ENCODE data around the gene ATG4A. TPM values are rescaled to one million over a fixed set of nuclear protein-coding genes. Genes with fewer than 3 reads are reported as not detected.

The ATG4A gene
- total and polyA plus RNA-seq, 2 of the 8 experiments (the other 6 are each of a cell fraction or from before 2014, with no cell fraction given), result 1.2 to 2.0 TPM

DNA sequence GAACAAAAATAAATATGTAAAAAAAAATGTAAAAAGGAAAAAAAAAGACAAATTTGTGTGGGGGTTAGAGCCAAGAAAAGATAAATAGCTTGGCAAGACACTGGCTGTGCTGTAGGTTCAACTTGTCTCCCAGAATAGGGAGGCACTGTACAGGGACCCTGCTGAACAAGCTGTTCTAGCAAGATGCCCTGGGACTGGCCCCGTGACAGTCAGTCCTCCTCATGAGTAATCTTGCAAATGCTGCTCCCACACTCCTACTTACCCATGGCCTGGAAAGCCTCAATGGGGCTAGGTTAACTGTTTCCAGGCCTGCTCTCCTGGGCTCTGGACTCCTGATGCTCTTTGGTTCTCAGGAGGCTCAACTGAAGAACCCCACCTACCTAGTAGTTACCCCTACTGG, 106.8 kb downstream of the ATG4A start:
- Histone ChIP-seq H2BK12ac (ENCODE audit: low read depth, low read length) (no peak overlapping the region), H3K4ac (replicated peaks; ENCODE audit: insufficient read length, low read depth, low read length) (no peak overlapping the region), H4K91ac (replicated peaks; ENCODE audit: insufficient read length, low read length) (no peak overlapping the region), H3K79me2 (ENCODE audit: control insufficient read depth in 1 of 2, insufficient read depth in 2 of 2, low read length in 2 of 2) (no peaks in the 10 kb centered on the region), H3K14ac (ENCODE audit: insufficient read length) (no peak overlapping the region), H2BK120ac (replicated peaks; ENCODE audit: low read depth, low read length) (no peak overlapping the region), H3K18ac (ENCODE audit: extremely low read depth, low read length) (no peak overlapping the region), H3K9me3 (ENCODE audit: insufficient read depth in 2 of 2, low read depth in 1 of 2, low read length in 1 of 2) (no peaks in the 10 kb centered on the region), H2BK5ac (ENCODE audit: low read depth, low read length) (no peak overlapping the region), H2BK20ac (ENCODE audit: low read length) (no peak overlapping the region), H3K27me3 (replicated peaks in 1 of 4; ENCODE audit: control insufficient read depth in 3 of 4, extremely low read depth in 1 of 4, insufficient read depth in 3 of 4, low read length in 3 of 4) (no peaks in the 10 kb centered on the region), H4K8ac (ENCODE audit: extremely low read depth, insufficient read depth, low read length) (no peak overlapping the region), H4K20me1 (replicated peaks in 1 of 2; ENCODE audit: control insufficient read depth in 1 of 2, insufficient read depth in 2 of 2, low read length in 2 of 2) (no peaks in the 10 kb centered on the region), H3K4me2 (ENCODE audit: insufficient read depth in 1 of 2, low read depth in 2 of 2, low read length in 2 of 2) (no peak overlapping the region), H2AK5ac (ENCODE audit: low read depth, low read length) (no peak overlapping the region), H2BK15ac (ENCODE audit: low read length) (no peak overlapping the region), H3K4me1 (replicated peaks in 1 of 4; ENCODE audit: control insufficient read depth in 3 of 4, insufficient read depth in 4 of 4, low read length in 3 of 4) (no peaks in the 10 kb centered on the region), H3K9ac (replicated peaks in 1 of 4; ENCODE audit: extremely low read depth in 1 of 4, low read depth in 3 of 4, low read length in 3 of 4) (no peak overlapping the region), H3K23ac (ENCODE audit: insufficient read length) (no peak overlapping the region), H3K56ac (replicated peaks; ENCODE audit: insufficient read length, low read depth, low read length) (no peak overlapping the region), H3K36me3 (ENCODE audit: control insufficient read depth in 2 of 4, insufficient read depth in 4 of 4, low read length in 3 of 4) (no peaks in the 10 kb centered on the region), H3K79me1 (ENCODE audit: low read depth, low read length) (no peaks in the 10 kb centered on the region), H3K23me2 (ENCODE audit: low read depth, low read length) (no peaks in the 10 kb centered on the region), H2AFZ (ENCODE audit: low read length) (no peak overlapping the region), H4K5ac (ENCODE audit: insufficient read length, low read depth, low read length) (no peak overlapping the region), H3K27ac (ENCODE audit: low read depth, low read length) (no peak overlapping the region), H3K4me3 (ENCODE audit: extremely low read depth in 1 of 4, insufficient read depth in 2 of 4, low read depth in 3 of 4, low read length in 4 of 4) (no peak overlapping the region)
- CTCF ChIA-PET (ENCODE audit: partially characterized antibody), result interaction anchor here (1.3 kb wide), 1 partner anchor 27 kb away, joined by 3 read pairs; no protein-coding TSS in a partner anchor
- 100% methylated on average over 1 of the region's 1 CpG; no CpG with 5 or more reads in 1 of the 2 experiments for WGBS, 2 experiments (ENCODE audit: extremely low coverage in 1 of 2, insufficient coverage in 1 of 2, insufficient read length in 1 of 2, insufficient replicate concordance in 2 of 2, low coverage in 1 of 2, low lambda C conversion rate in 2 of 2, missing lambda C conversion rate in 1 of 2)
- DNase-seq (ENCODE audit: low read depth in 1 of 2, low spot score in 2 of 2) (no peak), FAIRE-seq (no peak)
- POLR2A ChIA-PET (ENCODE audit: partially characterized antibody), result no interaction called here
- no peak for TF ChIP-seq BCL11A (IDR thresholded peaks at IDR 0.05; ENCODE audit: low read depth in 2 of 2, low read length in 2 of 2)
- no peak for TF ChIP-seq CHD1 (IDR thresholded peaks at IDR 0.05; ENCODE audit: low read depth, low read length)
- TF ChIP-seq HDAC2 (IDR thresholded peaks at IDR 0.05; ENCODE audit: borderline replicate concordance in 1 of 2, low read depth in 2 of 2, low read length in 2 of 2), result no peak
- TF ChIP-seq TCF12 (IDR thresholded peaks at IDR 0.05; ENCODE audit: low read depth, low read length), result no peak
- no peak for TF ChIP-seq TAF1 (IDR thresholded peaks at IDR 0.05; ENCODE audit: low read depth, low read length)
- TF ChIP-seq FOSL1 (IDR thresholded peaks at IDR 0.05; ENCODE audit: insufficient read depth, low read depth, low read length), result no peak
- no peak for TF ChIP-seq KDM5A (IDR thresholded peaks at IDR 0.05; ENCODE audit: low read length)
- TF ChIP-seq RFX5 (IDR thresholded peaks at IDR 0.05; ENCODE audit: borderline replicate concordance, low read depth, low read length), result no peak
- TF ChIP-seq SRF (IDR thresholded peaks at IDR 0.05; ENCODE audit: low read depth, low read length), result no peak
- TF ChIP-seq RXRA (IDR thresholded peaks at IDR 0.05; ENCODE audit: insufficient read depth, low read depth, low read length), result no peak
- TF ChIP-seq EZH2 (IDR thresholded peaks at IDR 0.05; ENCODE audit: low read depth, low read length, severe bottlenecking), result no peak
- TF ChIP-seq SIRT6 (IDR thresholded peaks at IDR 0.05; ENCODE audit: low read length), result no peak
- TF ChIP-seq POLR2AphosphoS5 (IDR thresholded peaks at IDR 0.05; ENCODE audit: low read depth, low read length), result no peak
- TF ChIP-seq TAF7 (optimal IDR thresholded peaks at IDR 0.05; ENCODE audit: borderline replicate concordance, low read depth, low read length), result no peak

Measured in H1 (cell line).